Spleen (tissue), 11 donors: Measurements from ENCODE around the gene PLEKHM2. TPM values are rescaled to one million over a fixed set of nuclear protein-coding genes. Genes with fewer than 3 reads are reported as not detected.

Experiments
- DNase-seq: peaks from one replicate; pipeline ENCODE4 v3.0.0-alpha.2; 2020
- H3K27ac ChIP-seq, 8 donors: fragments of 200-600 bp; sonication (generic) in 7 of 8; 1 replicate in 4 of 8; 2 replicates in 4 of 8; pipeline versions ENCODE4 v1.5.0 to v1.8.0; 2016 to 2021; ENCODE audit warnings: inconsistent platforms in 4 of 8, mild to moderate bottlenecking in 4 of 8, moderate library complexity in 1 of 8
- H3K27me3 ChIP-seq, 7 donors: fragments of 200-600 bp; sonication (generic) in 6 of 7; replicated peaks in 1 of 7; 1 replicate in 4 of 7; 2 replicates in 3 of 7; pipeline versions ENCODE4 v1.5.0 to v1.8.0; 2016 to 2021; ENCODE audit warnings: inconsistent platforms in 3 of 7, mild to moderate bottlenecking in 1 of 7
- H3K36me3 ChIP-seq, 6 donors: fragments of 200-600 bp; sonication (generic) in 5 of 6; 1 replicate in 4 of 6; 2 replicates in 2 of 6; pipeline versions ENCODE4 v1.5.0 to v1.8.0; 2016 to 2021; ENCODE audit warnings: inconsistent platforms in 2 of 6
- H3K4me1 ChIP-seq, 6 donors: fragments of 200-600 bp; sonication (generic) in 5 of 6; 1 replicate in 3 of 6; 2 replicates in 3 of 6; pipeline versions ENCODE4 v1.5.0 to v1.8.0; 2016 to 2021; ENCODE audit warnings: inconsistent platforms in 3 of 6
- H3K4me3 ChIP-seq, 8 donors: fragments of 200-600 bp; sonication (generic) in 7 of 8; 1 replicate in 4 of 8; 2 replicates in 4 of 8; pipeline versions ENCODE4 v1.5.0 to v1.8.0; 2016 to 2021; ENCODE audit warnings: inconsistent platforms in 4 of 8, mild to moderate bottlenecking in 4 of 8, moderate library complexity in 2 of 8
- H3K9me3 ChIP-seq, 8 donors: fragments of 200-600 bp; sonication (generic) in 7 of 8; 1 replicate in 4 of 8; 2 replicates in 4 of 8; pipeline versions ENCODE4 v1.5.0 to v1.8.0; 2016 to 2021; ENCODE audit warnings: inconsistent platforms in 4 of 8
- POLR2A ChIP-seq, 3 donors: fragments of 450-650 bp; IDR thresholded peaks; one replicate each; pipeline ENCODE4 v1.5.1; 2017; ENCODE audit warnings: antibody characterized with exemption in 3 of 3, mild to moderate bottlenecking in 1 of 3
- POLR2AphosphoS5 ChIP-seq, 3 donors: sonication (generic); formaldehyde crosslinking; IDR thresholded peaks; one replicate each; pipeline ENCODE4 v1.5.1; 2017; ENCODE audit warnings: antibody characterized with exemption in 3 of 3
- WGBS, 5 donors: extraction: QIAGEN DNeasy Blood & Tissue Kit in 3 of 5; methylation state at CpG; one replicate each; pipeline versions ENCODE4 v1.1.5 to v1.1.7; 2013 to 2018; 5-methylcytosine and 5-hydroxymethylcytosine counted together
- intact Hi-C: fragments of 100-400 bp; cut with DNase I; formaldehyde crosslinking; loops from one replicate; pipeline ENCODE4 v1.15.0; 2023; ENCODE audit warnings: low total_unique reads
- polyA plus RNA-seq, 3 donors: library from polyadenylated mRNA; stranded (reverse); fragments of 200-250 nt; gene quantifications; one replicate each; pipeline ENCODE4 v1.2.1, GENCODE V29; 2013
- total RNA-seq, 7 donors: library from RNA; depleted of rRNA in 3 of 7; stranded (reverse); fragments of >200 nt in 3 of 7; fragmentation: NEBNext Ultra II Directional in 4 of 7; extraction: Animal tissue kit (Norgen Biotek cat#: 25700) in 4 of 7; gene quantifications; one replicate each; pipeline versions ENCODE4 v1.1.0 to v1.2.1, GENCODE V29; 2016 to 2021
- TF ChIP-seq, protein P1 (sequence below), 11 experiments: fragments of 200-600 bp in 7 of 11; fragments of 450-650 bp in 4 of 11; sonication (generic) in 4 of 11; IDR thresholded peaks in 8 of 11; conservative IDR thresholded peaks in 3 of 11; 1 replicate in 7 of 11; 2 replicates in 4 of 11; pipeline versions ENCODE4 v1.4.0 to v1.8.0; 2016 to 2021; ENCODE audit warnings: antibody characterized with exemption in 11 of 11, inconsistent platforms in 4 of 11, mild to moderate bottlenecking in 1 of 11
- donor health status: healthy with polysubstance abuse.
- donor health status: DM: no; HTN: no; CAD: no; lungs with moderate emphysema.
- donor health status: DM: no; HTN: no; CAD: no.
- donor health status: Bipolar disorder and iron deficiency.
- donor health status: healthy.
- donor health status: DM: no; HTN: no; CAD: no.
- donor health status: DM: yes; HTN: yes; CAD: no.

The PLEKHM2 gene
- total and polyA plus RNA-seq, 10 donors = 25.9 to 96.0 (median 60.6) TPM

DNA sequence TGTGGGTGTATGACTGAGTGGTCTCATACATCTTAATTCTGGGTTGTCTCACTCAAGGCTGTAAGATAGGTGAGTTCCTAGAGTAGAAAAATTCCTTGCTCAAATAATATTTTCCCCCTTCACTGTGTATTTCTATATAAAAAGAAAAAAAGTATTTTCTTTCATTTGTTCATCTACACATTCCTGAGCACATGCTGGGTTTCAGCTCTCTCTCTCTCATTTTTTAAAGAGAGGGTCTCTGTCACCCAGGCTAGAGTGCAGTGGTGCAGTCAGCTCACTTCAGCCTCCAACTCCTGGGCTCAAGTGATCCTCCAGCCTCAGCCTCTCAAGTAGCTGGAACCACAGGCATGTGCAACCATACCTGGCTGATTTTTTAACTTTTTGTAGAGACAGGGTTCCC lies 44.9 kb upstream of the PLEKHM2 start:
- Histone ChIP-seq H3K27ac (no peak overlapping the region), H3K4me3 (no peak overlapping the region), H3K4me1 (peaks cover 0 to 12% (median 0%) of the 10 kb centered on the region in 6 donors), H3K9me3 (no peaks in the 10 kb centered on the region), H3K27me3 (no peaks in the 10 kb centered on the region), H3K36me3 (peaks cover 0 to 100% (median 77%) of the 10 kb centered on the region in 6 donors)
- intact Hi-C loops = no loop called here
- TF ChIP-seq POLR2A (IDR thresholded peaks at IDR 0.05) = no peak
- TF ChIP-seq, protein P1, sequence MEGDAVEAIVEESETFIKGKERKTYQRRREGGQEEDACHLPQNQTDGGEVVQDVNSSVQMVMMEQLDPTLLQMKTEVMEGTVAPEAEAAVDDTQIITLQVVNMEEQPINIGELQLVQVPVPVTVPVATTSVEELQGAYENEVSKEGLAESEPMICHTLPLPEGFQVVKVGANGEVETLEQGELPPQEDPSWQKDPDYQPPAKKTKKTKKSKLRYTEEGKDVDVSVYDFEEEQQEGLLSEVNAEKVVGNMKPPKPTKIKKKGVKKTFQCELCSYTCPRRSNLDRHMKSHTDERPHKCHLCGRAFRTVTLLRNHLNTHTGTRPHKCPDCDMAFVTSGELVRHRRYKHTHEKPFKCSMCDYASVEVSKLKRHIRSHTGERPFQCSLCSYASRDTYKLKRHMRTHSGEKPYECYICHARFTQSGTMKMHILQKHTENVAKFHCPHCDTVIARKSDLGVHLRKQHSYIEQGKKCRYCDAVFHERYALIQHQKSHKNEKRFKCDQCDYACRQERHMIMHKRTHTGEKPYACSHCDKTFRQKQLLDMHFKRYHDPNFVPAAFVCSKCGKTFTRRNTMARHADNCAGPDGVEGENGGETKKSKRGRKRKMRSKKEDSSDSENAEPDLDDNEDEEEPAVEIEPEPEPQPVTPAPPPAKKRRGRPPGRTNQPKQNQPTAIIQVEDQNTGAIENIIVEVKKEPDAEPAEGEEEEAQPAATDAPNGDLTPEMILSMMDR (IDR thresholded peaks at IDR 0.05 in 8 of 11, conservative IDR thresholded peaks at IDR 0.05 in 3 of 11) = no peak
- no peak for TF ChIP-seq POLR2AphosphoS5 (IDR thresholded peaks at IDR 0.05)
- no peak for DNase-seq

DNA sequence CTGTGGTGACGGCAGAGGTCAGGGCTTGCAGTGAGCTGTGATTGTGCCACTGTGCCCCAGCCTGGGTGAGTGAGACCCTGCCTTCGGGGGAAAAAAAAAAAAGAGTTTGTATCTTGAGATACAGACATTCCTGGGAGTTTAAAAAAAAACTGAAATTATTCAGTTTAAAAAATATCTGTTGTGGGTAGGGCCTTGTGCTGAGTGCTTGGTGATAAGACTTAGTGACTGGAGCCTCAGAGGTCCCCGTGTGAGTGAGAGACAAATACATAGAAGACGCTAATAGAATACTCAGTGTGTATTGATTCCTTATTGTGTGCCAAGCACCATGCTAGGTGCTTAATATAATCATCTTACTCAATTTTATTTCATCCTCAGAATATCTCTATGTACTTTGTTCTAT lies 44.2 kb upstream of the PLEKHM2 start:
- no peak for TF ChIP-seq POLR2AphosphoS5 (IDR thresholded peaks at IDR 0.05)
- TF ChIP-seq, protein P1 (IDR thresholded peaks at IDR 0.05 in 8 of 11, conservative IDR thresholded peaks at IDR 0.05 in 3 of 11) = no peak
- TF ChIP-seq POLR2A (IDR thresholded peaks at IDR 0.05) = no peak
- intact Hi-C loops = no loop called here
- WGBS, 5 donors = 94 to 98% (median 97%) methylated on average over 4 of the region's 4 CpGs
- Histone ChIP-seq H3K9me3 (no peaks in the 10 kb centered on the region), H3K27ac (no peak overlapping the region), H3K27me3 (no peaks in the 10 kb centered on the region), H3K4me1 (peaks cover 0 to 12% (median 0%) of the 10 kb centered on the region in 6 donors), H3K36me3 (peaks cover under 1 to 100% (median 73%) of the 10 kb centered on the region in 6 donors), H3K4me3 (no peak overlapping the region)
- DNase-seq = no peak

DNA sequence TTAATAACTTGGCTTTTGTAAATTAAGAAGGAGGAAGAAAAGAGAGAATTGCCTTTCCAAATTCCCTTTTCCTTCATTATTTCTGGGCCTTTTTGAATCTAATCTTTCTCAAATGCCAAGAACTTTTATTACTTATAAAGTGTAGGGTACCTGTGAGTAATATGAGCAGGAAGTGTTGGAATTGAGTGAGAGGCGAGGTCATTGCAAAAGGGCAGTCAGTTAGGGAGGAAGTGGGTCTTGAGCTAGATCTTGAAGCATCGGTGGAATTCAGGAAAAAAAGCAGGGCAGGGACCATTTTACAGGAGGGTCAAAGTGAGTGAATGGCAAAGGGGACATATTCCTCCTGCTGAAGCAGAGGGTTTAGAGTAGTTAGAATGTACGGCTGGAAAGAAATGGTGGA lies 43.5 kb upstream of the PLEKHM2 start:
- 52 to 77% (median 64%) methylated on average over 3 of the region's 3 CpGs for WGBS, 5 donors
- Histone ChIP-seq H3K27ac (peak overlapping the region in 3 of 8 donors; percentile 3 to 43 (median 17)), H3K27me3 (no peaks in the 10 kb centered on the region), H3K4me3 (no peak overlapping the region), H3K4me1 (peaks cover 0 to 12% (median 0%) of the 10 kb centered on the region in 6 donors), H3K9me3 (no peaks in the 10 kb centered on the region), H3K36me3 (peaks cover 3 to 100% (median 73%) of the 10 kb centered on the region in 6 donors)
- intact Hi-C loops = no loop called here
- TF ChIP-seq, protein P1 (IDR thresholded peaks at IDR 0.05 in 8 of 11, conservative IDR thresholded peaks at IDR 0.05 in 3 of 11) = no peak
- no peak for TF ChIP-seq POLR2AphosphoS5 (IDR thresholded peaks at IDR 0.05)
- TF ChIP-seq POLR2A (IDR thresholded peaks at IDR 0.05) = no peak
- no peak for DNase-seq

DNA sequence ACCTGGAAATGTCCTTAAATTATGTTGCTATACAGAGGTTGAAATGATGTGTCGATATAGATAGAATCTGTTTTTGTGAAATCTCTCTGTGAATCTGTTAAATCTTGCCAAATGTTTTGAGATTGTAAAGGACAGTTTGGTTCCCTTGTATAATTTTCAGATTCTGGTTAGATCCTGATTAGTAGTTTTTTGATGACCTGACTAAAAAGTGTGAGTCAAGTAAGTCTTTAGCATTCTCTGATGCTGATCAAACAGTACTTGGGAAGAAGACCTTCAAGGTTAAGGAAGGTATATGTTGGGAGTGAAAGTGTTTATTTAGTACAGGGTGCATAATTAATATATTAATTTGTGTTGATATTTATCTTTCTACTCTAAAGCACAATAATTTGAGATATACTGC lies 34.2 kb upstream of the PLEKHM2 start:
- peaks cover 2 to 100% (median 78%) of the 10 kb centered on the region in 6 donors for H3K36me3 ChIP-seq
- no peak overlapping the region for H3K4me3 ChIP-seq
- WGBS, 5 donors = 93 to 98% (median 96%) methylated on average over 1 of the region's 1 CpG
- no peak overlapping the region for H3K27ac ChIP-seq
- no peak for DNase-seq
- intact Hi-C loops = no loop called here
- H3K9me3 ChIP-seq = no peaks in the 10 kb centered on the region
- no peaks in the 10 kb centered on the region for H3K4me1 ChIP-seq
- no peak for TF ChIP-seq POLR2AphosphoS5 (IDR thresholded peaks at IDR 0.05)
- TF ChIP-seq, protein P1 (IDR thresholded peaks at IDR 0.05 in 8 of 11, conservative IDR thresholded peaks at IDR 0.05 in 3 of 11) = no peak
- no peak for TF ChIP-seq POLR2A (IDR thresholded peaks at IDR 0.05)
- H3K27me3 ChIP-seq = no peaks in the 10 kb centered on the region
